GM23338 (cell line): ENCODE measurements around the gene APIP. TPM values are rescaled to one million over a fixed set of nuclear protein-coding genes. Genes with fewer than 3 reads are reported as not detected.

ENCODE experiments used
- ATAC-seq: fragments of 200-7000 bp; cut with Tn5 transposase; 3 replicates; pipeline ENCODE4 v1.9.1; 2020
- DNase-seq: peaks from one replicate; pipeline ENCODE4 v3.0.0-alpha.2; 2015; ENCODE audit warnings: low spot score
- H2AFZ ChIP-seq: fragments of 200-600 bp; sonication (generic); 2 replicates; pipeline ENCODE4 v1.8.0; 2016; ENCODE audit warnings: antibody characterized with exemption, mild to moderate bottlenecking, moderate library complexity
- H3F3A ChIP-seq: fragments of 200-600 bp; sonication (generic); replicated peaks from 2 replicates; pipeline ENCODE4 v1.8.0; 2017; ENCODE audit warnings: antibody characterized with exemption, mixed run types, low read depth
- H3K27ac ChIP-seq: fragments of 200-600 bp; sonication (generic); 2 replicates; pipeline ENCODE4 v1.6.1; 2016; ENCODE audit warnings: low read depth
- H3K27me3 ChIP-seq: fragments of 200-600 bp; sonication (generic); 2 replicates; pipeline ENCODE4 v1.8.0; 2016; ENCODE audit warnings: mild to moderate bottlenecking, mixed run types, moderate library complexity; ENCODE audit not compliant: insufficient read depth
- H3K36me3 ChIP-seq: fragments of 200-600 bp; sonication (generic); 2 replicates; pipeline ENCODE4 v1.8.0; 2016; ENCODE audit warnings: mild to moderate bottlenecking; ENCODE audit not compliant: insufficient read depth
- H3K4me1 ChIP-seq: fragments of 200-600 bp; sonication (generic); 2 replicates; pipeline ENCODE4 v1.8.0; 2016; ENCODE audit warnings: mild to moderate bottlenecking, moderate library complexity; ENCODE audit not compliant: insufficient read depth
- H3K4me2 ChIP-seq: fragments of 200-600 bp; sonication (generic); 2 replicates; pipeline ENCODE4 v1.7.1; 2017; ENCODE audit warnings: mixed run types
- H3K4me3 ChIP-seq: fragments of 200-600 bp; sonication (generic); 2 replicates; pipeline ENCODE4 v1.6.1; 2016; ENCODE audit warnings: mixed run types
- H3K79me2 ChIP-seq: fragments of 200-600 bp; sonication (generic); replicated peaks from 2 replicates; pipeline ENCODE4 v1.8.0; 2017; ENCODE audit warnings: mild to moderate bottlenecking; ENCODE audit not compliant: insufficient read depth
- H3K9me2 ChIP-seq: fragments of 200-600 bp; sonication (generic); 2 replicates; pipeline ENCODE4 v1.8.0; 2017; ENCODE audit not compliant: insufficient read depth
- H4K20me1 ChIP-seq: fragments of 200-600 bp; sonication (generic); replicated peaks from 2 replicates; pipeline ENCODE4 v1.8.0; 2017; ENCODE audit warnings: mild to moderate bottlenecking; ENCODE audit not compliant: insufficient read depth
- H3K27ac Mint-ChIP-seq: 2 replicates; pipeline ENCODE4 v1.8.0; 2020; ENCODE audit warnings: inconsistent platforms, mild to moderate bottlenecking, moderate library complexity, mixed read lengths
- H3K27me3 Mint-ChIP-seq: 3 replicates; pipeline ENCODE4 v1.8.0; 2022; ENCODE audit warnings: low read depth, mild to moderate bottlenecking, moderate library complexity, mixed read lengths, inconsistent platforms; ENCODE audit not compliant: insufficient read depth, poor library complexity
- H3K36me3 Mint-ChIP-seq: 3 replicates; pipeline ENCODE4 v1.8.0; 2021; ENCODE audit warnings: low read depth, mild to moderate bottlenecking, inconsistent platforms, moderate library complexity, mixed read lengths
- H3K4me1 Mint-ChIP-seq: 3 replicates; pipeline ENCODE4 v1.8.0; 2020; ENCODE audit warnings: mild to moderate bottlenecking, inconsistent platforms, mixed read lengths
- H3K4me3 Mint-ChIP-seq: 3 replicates; pipeline ENCODE4 v1.8.0; 2021; ENCODE audit warnings: moderate library complexity, mild to moderate bottlenecking, inconsistent platforms, mixed read lengths
- H3K9me3 Mint-ChIP-seq: 3 replicates; pipeline ENCODE4 v1.8.0; 2020; ENCODE audit warnings: moderate library complexity, mild to moderate bottlenecking, inconsistent platforms, mixed read lengths
- CREB1 ChIP-seq: fragments of 250-450 bp; sonication (Bioruptor Pico); IDR thresholded peaks from 2 replicates; pipeline ENCODE4 v1.5.0; 2020; ENCODE audit warnings: low read depth, mild to moderate bottlenecking, moderate library complexity
- EZH2 ChIP-seq: fragments of 200-600 bp; sonication (generic); IDR thresholded peaks from one replicate; pipeline ENCODE4 v1.8.0; 2017; ENCODE audit warnings: antibody characterized with exemption, mild to moderate bottlenecking, low read depth; ENCODE audit not compliant: unreplicated experiment
- ZNF114 ChIP-seq: fragments of 250-450 bp; sonication (Bioruptor Pico); IDR thresholded peaks from 2 replicates; pipeline ENCODE4 v1.5.0; 2020; ENCODE audit warnings: mild to moderate bottlenecking, moderate library complexity
- polyA plus RNA-seq: library from polyadenylated mRNA; unstranded; fragments of >200 nt; fragmentation: Nextera tagmentation; extraction: Ambion mirVana; gene quantifications from 2 replicates; pipeline ENCODE4 v1.2.1, GENCODE V29; 2016
- total RNA-seq: library from RNA; depleted of rRNA; stranded (reverse); fragments of >200 nt; shearing (Covaris generic); gene quantifications from 2 replicates; pipeline ENCODE4 v1.2.3, GENCODE V29; 2014
- TF ChIP-seq, protein P1 (sequence below): IDR thresholded peaks from one replicate; pipeline ENCODE4 v1.6.1; 2018; ENCODE audit warnings: antibody characterized with exemption; ENCODE audit not compliant: unreplicated experiment
- TF ChIP-seq, protein P2 (sequence below): fragments of 250-450 bp; sonication (Bioruptor Pico); IDR thresholded peaks from 2 replicates; pipeline ENCODE4 v1.5.0; 2020; ENCODE audit warnings: mild to moderate bottlenecking, moderate library complexity

The APIP gene
- total and polyA plus RNA-seq, 2 experiments from 2014 or later, result 35.7 to 50.3 TPM

DNA sequence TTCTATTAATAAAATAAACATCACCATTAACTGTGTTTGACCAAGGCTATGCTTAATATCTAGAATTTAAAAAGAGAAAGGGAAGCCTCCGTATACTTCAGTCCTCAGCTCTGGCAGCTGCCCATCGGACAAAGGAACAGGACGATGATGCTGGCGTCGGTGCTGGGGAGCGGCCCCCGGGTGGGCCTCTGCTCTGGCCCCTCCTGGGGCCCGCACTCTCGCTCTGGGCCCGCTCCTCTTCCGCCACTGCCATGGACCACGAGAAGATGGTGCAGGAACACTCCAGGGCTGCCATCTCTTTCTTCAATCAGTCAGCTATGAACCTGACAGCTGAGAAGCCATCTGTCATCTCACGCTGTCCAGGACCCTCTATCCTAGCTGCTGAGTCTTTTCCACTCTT is 25.5 kb upstream of the APIP start:
- TF ChIP-seq, protein P1, sequence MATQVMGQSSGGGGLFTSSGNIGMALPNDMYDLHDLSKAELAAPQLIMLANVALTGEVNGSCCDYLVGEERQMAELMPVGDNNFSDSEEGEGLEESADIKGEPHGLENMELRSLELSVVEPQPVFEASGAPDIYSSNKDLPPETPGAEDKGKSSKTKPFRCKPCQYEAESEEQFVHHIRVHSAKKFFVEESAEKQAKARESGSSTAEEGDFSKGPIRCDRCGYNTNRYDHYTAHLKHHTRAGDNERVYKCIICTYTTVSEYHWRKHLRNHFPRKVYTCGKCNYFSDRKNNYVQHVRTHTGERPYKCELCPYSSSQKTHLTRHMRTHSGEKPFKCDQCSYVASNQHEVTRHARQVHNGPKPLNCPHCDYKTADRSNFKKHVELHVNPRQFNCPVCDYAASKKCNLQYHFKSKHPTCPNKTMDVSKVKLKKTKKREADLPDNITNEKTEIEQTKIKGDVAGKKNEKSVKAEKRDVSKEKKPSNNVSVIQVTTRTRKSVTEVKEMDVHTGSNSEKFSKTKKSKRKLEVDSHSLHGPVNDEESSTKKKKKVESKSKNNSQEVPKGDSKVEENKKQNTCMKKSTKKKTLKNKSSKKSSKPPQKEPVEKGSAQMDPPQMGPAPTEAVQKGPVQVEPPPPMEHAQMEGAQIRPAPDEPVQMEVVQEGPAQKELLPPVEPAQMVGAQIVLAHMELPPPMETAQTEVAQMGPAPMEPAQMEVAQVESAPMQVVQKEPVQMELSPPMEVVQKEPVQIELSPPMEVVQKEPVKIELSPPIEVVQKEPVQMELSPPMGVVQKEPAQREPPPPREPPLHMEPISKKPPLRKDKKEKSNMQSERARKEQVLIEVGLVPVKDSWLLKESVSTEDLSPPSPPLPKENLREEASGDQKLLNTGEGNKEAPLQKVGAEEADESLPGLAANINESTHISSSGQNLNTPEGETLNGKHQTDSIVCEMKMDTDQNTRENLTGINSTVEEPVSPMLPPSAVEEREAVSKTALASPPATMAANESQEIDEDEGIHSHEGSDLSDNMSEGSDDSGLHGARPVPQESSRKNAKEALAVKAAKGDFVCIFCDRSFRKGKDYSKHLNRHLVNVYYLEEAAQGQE, result no peak
- TF ChIP-seq ZNF114 (CRISPR knock-in tag) (no peak), CREB1 (no peak), EZH2 (no peak)
- TF ChIP-seq, protein P2, sequence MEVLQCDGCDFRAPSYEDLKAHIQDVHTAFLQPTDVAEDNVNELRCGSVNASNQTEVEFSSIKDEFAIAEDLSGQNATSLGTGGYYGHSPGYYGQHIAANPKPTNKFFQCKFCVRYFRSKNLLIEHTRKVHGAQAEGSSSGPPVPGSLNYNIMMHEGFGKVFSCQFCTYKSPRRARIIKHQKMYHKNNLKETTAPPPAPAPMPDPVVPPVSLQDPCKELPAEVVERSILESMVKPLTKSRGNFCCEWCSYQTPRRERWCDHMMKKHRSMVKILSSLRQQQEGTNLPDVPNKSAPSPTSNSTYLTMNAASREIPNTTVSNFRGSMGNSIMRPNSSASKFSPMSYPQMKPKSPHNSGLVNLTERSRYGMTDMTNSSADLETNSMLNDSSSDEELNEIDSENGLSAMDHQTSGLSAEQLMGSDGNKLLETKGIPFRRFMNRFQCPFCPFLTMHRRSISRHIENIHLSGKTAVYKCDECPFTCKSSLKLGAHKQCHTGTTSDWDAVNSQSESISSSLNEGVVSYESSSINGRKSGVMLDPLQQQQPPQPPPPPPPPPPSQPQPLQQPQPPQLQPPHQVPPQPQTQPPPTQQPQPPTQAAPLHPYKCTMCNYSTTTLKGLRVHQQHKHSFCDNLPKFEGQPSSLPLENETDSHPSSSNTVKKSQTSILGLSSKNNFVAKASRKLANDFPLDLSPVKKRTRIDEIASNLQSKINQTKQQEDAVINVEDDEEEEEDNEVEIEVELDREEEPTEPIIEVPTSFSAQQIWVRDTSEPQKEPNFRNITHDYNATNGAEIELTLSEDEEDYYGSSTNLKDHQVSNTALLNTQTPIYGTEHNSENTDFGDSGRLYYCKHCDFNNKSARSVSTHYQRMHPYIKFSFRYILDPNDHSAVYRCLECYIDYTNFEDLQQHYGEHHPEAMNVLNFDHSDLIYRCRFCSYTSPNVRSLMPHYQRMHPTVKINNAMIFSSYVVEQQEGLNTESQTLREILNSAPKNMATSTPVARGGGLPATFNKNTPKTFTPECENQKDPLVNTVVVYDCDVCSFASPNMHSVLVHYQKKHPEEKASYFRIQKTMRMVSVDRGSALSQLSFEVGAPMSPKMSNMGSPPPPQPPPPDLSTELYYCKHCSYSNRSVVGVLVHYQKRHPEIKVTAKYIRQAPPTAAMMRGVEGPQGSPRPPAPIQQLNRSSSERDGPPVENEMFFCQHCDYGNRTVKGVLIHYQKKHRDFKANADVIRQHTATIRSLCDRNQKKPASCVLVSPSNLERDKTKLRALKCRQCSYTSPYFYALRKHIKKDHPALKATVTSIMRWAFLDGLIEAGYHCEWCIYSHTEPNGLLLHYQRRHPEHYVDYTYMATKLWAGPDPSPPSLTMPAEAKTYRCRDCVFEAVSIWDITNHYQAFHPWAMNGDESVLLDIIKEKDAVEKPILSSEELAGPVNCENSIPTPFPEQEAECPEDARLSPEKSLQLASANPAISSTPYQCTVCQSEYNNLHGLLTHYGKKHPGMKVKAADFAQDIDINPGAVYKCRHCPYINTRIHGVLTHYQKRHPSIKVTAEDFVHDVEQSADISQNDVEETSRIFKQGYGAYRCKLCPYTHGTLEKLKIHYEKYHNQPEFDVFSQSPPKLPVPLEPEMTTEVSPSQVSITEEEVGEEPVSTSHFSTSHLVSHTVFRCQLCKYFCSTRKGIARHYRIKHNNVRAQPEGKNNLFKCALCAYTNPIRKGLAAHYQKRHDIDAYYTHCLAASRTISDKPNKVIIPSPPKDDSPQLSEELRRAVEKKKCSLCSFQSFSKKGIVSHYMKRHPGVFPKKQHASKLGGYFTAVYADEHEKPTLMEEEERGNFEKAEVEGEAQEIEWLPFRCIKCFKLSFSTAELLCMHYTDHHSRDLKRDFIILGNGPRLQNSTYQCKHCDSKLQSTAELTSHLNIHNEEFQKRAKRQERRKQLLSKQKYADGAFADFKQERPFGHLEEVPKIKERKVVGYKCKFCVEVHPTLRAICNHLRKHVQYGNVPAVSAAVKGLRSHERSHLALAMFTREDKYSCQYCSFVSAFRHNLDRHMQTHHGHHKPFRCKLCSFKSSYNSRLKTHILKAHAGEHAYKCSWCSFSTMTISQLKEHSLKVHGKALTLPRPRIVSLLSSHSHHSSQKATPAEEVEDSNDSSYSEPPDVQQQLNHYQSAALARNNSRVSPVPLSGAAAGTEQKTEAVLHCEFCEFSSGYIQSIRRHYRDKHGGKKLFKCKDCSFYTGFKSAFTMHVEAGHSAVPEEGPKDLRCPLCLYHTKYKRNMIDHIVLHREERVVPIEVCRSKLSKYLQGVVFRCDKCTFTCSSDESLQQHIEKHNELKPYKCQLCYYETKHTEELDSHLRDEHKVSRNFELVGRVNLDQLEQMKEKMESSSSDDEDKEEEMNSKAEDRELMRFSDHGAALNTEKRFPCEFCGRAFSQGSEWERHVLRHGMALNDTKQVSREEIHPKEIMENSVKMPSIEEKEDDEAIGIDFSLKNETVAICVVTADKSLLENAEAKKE (CRISPR knock-in tag), result no peak
- Mint-ChIP-seq H3K36me3 (peaks cover 4% of the 10 kb centered on the region; the same call in 1 of the 3 replicates), H3K4me1 (peaks cover 6% of the 10 kb centered on the region; the same call in 2 of the 3 replicates), H3K27ac (no peak overlapping the region), H3K9me3 (peaks cover 5% of the 10 kb centered on the region), H3K27me3 (no peaks in the 10 kb centered on the region), H3K4me3 (no peak overlapping the region)
- Histone ChIP-seq H2AFZ (no peak overlapping the region), H3K4me1 (no peaks in the 10 kb centered on the region), H3K79me2 (peaks cover 52% of the 10 kb centered on the region), H3K36me3 (no peaks in the 10 kb centered on the region), H4K20me1 (no peaks in the 10 kb centered on the region), H3K4me2 (no peak overlapping the region), H3K27me3 (no peaks in the 10 kb centered on the region), H3K4me3 (no peak overlapping the region), H3K27ac (no peak overlapping the region), H3F3A (no peaks in the 10 kb centered on the region), H3K9me2 (no peaks in the 10 kb centered on the region)
- ATAC-seq (no peak), DNase-seq (no peak)
